Measurements from ENCODE around the gene SLC9A7. TPM values are rescaled to one million over a fixed set of nuclear protein-coding genes. Genes with fewer than 3 reads are reported as not detected.
A peak's percentile ranks its signal among the peaks of the same experiment; 100 is the strongest.

SLC9A7 gene
- total and polyA plus RNA-seq, 4 experiments from 2014 or later = 0.42 to 3.5 (median 2.0) TPM

GRCh38 chrX:46636223-46636622 is 122.7 kb downstream of the SLC9A7 start:
- Histone ChIP-seq H3K27me3 (ENCODE audit: insufficient read depth, low read length) (no peaks in the 10 kb centered on the region), H3K4me1 (ENCODE audit: insufficient read depth, low read length) (peaks cover 20% of the 10 kb centered on the region), H3K27ac (ENCODE audit: low read depth, low read length) (no peak overlapping the region), H3K36me3 (ENCODE audit: insufficient read depth, low read length) (no peaks in the 10 kb centered on the region), H3K4me3 (ENCODE audit: low read length in 2 of 2) (no peak overlapping the region), H3K9me3 (ENCODE audit: control insufficient read depth in 1 of 2, low read length in 2 of 2) (no peaks in the 10 kb centered on the region)
- POLR2A ChIA-PET (ENCODE audit: partially characterized antibody) = no interaction called here
- peaks cover 3 to 20% (median 11%) of the 10 kb centered on the region in 4 donors for H3K4me1 Mint-ChIP-seq
- H3K27ac Mint-ChIP-seq = no peak overlapping the region
- CTCF ChIA-PET (ENCODE audit: partially characterized antibody) = interaction anchor here (2.4 kb wide), 1 partner anchor 81 kb away, joined by 6 read pairs; no protein-coding TSS in a partner anchor
- H3K4me3 Mint-ChIP-seq = no peak overlapping the region
- no peaks in the 10 kb centered on the region for H3K36me3 Mint-ChIP-seq
- no peaks in the 10 kb centered on the region for H3K27me3 Mint-ChIP-seq
- H3K9me3 Mint-ChIP-seq = no peaks in the 10 kb centered on the region
- DNase-seq = no peak
- intact Hi-C loops (cut with micrococcal nuclease) = no loop called here

GRCh38 chrX:46635186-46635585 is 123.7 kb downstream of the SLC9A7 start:
- ChIA-PET POLR2A (ENCODE audit: partially characterized antibody) (no interaction called here), CTCF (ENCODE audit: partially characterized antibody) (no interaction called here)

GRCh38 chrX:46634577-46634976 is 124.3 kb downstream of the SLC9A7 start:
- Mint-ChIP-seq H3K27me3 (no peaks in the 10 kb centered on the region), H3K9me3 (no peaks in the 10 kb centered on the region), H3K36me3 (no peaks in the 10 kb centered on the region), H3K27ac (no peak overlapping the region), H3K4me1 (peaks cover 3 to 21% (median 12%) of the 10 kb centered on the region in 4 donors), H3K4me3 (peak overlapping the region in 3 of 8 donors; percentile 1 to 51 (median 29))
- H3K27me3 ChIP-seq (ENCODE audit: insufficient read depth, low read length) = no peaks in the 10 kb centered on the region
- intact Hi-C loops (cut with micrococcal nuclease) = no loop called here
- H3K27ac ChIP-seq (ENCODE audit: low read depth, low read length) = no peak overlapping the region
- CTCF ChIA-PET (ENCODE audit: partially characterized antibody) = no interaction called here
- no peak overlapping the region for H3K4me3 ChIP-seq (ENCODE audit: low read length in 2 of 2)
- H3K36me3 ChIP-seq (ENCODE audit: insufficient read depth, low read length) = no peaks in the 10 kb centered on the region
- peaks cover 20% of the 10 kb centered on the region for H3K4me1 ChIP-seq (ENCODE audit: insufficient read depth, low read length)
- no peaks in the 10 kb centered on the region for H3K9me3 ChIP-seq (ENCODE audit: control insufficient read depth in 1 of 2, low read length in 2 of 2)
- DNase-seq = no peak
- POLR2A ChIA-PET (ENCODE audit: partially characterized antibody) = interaction anchor here (0.9 kb wide), 1 partner anchor 62 kb away, joined by 3 read pairs; no protein-coding TSS in a partner anchor

More at GRCh38 chrX:46635186-46635585, 123.7 kb downstream of the SLC9A7 start:
- Mint-ChIP-seq H3K9me3 (no peaks in the 10 kb centered on the region), H3K27me3 (no peaks in the 10 kb centered on the region), H3K4me3 (peak overlapping the region in 2 of 8 donors; percentile 17 to 49), H3K4me1 (peaks cover 3 to 18% (median 11%) of the 10 kb centered on the region in 4 donors), H3K27ac (no peak overlapping the region), H3K36me3 (no peaks in the 10 kb centered on the region)
- H3K27ac ChIP-seq (ENCODE audit: low read depth, low read length) = no peak overlapping the region
- H3K9me3 ChIP-seq (ENCODE audit: control insufficient read depth in 1 of 2, low read length in 2 of 2) = no peaks in the 10 kb centered on the region
- no peak overlapping the region for H3K4me3 ChIP-seq (ENCODE audit: low read length in 2 of 2)
- intact Hi-C loops (cut with micrococcal nuclease) = no loop called here
- no peaks in the 10 kb centered on the region for H3K27me3 ChIP-seq (ENCODE audit: insufficient read depth, low read length)
- H3K4me1 ChIP-seq (ENCODE audit: insufficient read depth, low read length) = peaks cover 20% of the 10 kb centered on the region
- DNase-seq = no peak
- H3K36me3 ChIP-seq (ENCODE audit: insufficient read depth, low read length) = no peaks in the 10 kb centered on the region

GRCh38 chrX:46630141-46630540 is 128.8 kb downstream of the SLC9A7 start:
- DNase-seq = no peak
- H3K27ac ChIP-seq (ENCODE audit: low read depth, low read length) = no peak overlapping the region
- H3K27me3 Mint-ChIP-seq = no peaks in the 10 kb centered on the region
- peaks cover 22 to 40% (median 32%) of the 10 kb centered on the region in 4 donors for H3K4me1 Mint-ChIP-seq
- POLR2A ChIA-PET (ENCODE audit: partially characterized antibody) = no interaction called here
- peaks cover 45% of the 10 kb centered on the region for H3K4me1 ChIP-seq (ENCODE audit: insufficient read depth, low read length)
- H3K27ac Mint-ChIP-seq = no peak overlapping the region
- CTCF ChIA-PET (ENCODE audit: partially characterized antibody) = interaction anchor here (1.1 to 1.8 kb wide), 2 partner anchors 12 to 57 kb away, joined by 3 to 5 read pairs; no protein-coding TSS in a partner anchor
- no peak overlapping the region for H3K4me3 ChIP-seq (ENCODE audit: low read length in 2 of 2)
- H3K27me3 ChIP-seq (ENCODE audit: insufficient read depth, low read length) = no peaks in the 10 kb centered on the region
- no peaks in the 10 kb centered on the region for H3K9me3 ChIP-seq (ENCODE audit: control insufficient read depth in 1 of 2, low read length in 2 of 2)
- no peaks in the 10 kb centered on the region for H3K36me3 ChIP-seq (ENCODE audit: insufficient read depth, low read length)
- H3K36me3 Mint-ChIP-seq = peaks cover 0 to 4% of the 10 kb centered on the region in 2 donors
- intact Hi-C loops (cut with micrococcal nuclease) = no loop called here
- no peak overlapping the region for H3K4me3 Mint-ChIP-seq
- peaks cover 0 to 2% (median 0%) of the 10 kb centered on the region in 8 donors for H3K9me3 Mint-ChIP-seq

GRCh38 chrX:46628460-46629371 is 130.2 kb downstream of the SLC9A7 start:
- Mint-ChIP-seq H3K9me3 (peaks cover 0 to 2% (median 0%) of the 10 kb centered on the region in 8 donors), H3K4me3 (peak overlapping the region in 3 of 8 donors; percentile 37 to 71 (median 56)), H3K27me3 (no peaks in the 10 kb centered on the region), H3K36me3 (peaks cover 0 to 4% of the 10 kb centered on the region in 2 donors), H3K27ac (peak overlapping the region in 2 of 7 donors; percentile 17 to 68), H3K4me1 (peaks cover 20 to 33% (median 27%) of the 10 kb centered on the region in 4 donors)
- Histone ChIP-seq H3K4me3 (ENCODE audit: low read length in 2 of 2) (no peak overlapping the region), H3K27me3 (ENCODE audit: insufficient read depth, low read length) (no peaks in the 10 kb centered on the region), H3K27ac (ENCODE audit: low read depth, low read length) (no peak overlapping the region), H3K36me3 (ENCODE audit: insufficient read depth, low read length) (no peaks in the 10 kb centered on the region), H3K4me1 (ENCODE audit: insufficient read depth, low read length) (peaks cover 38% of the 10 kb centered on the region), H3K9me3 (ENCODE audit: control insufficient read depth in 1 of 2, low read length in 2 of 2) (no peaks in the 10 kb centered on the region)
- ChIA-PET POLR2A (ENCODE audit: partially characterized antibody) (interaction anchor here (1.1 kb wide), 1 partner anchor 17 kb away, joined by 4 read pairs; no protein-coding TSS in a partner anchor), CTCF (ENCODE audit: partially characterized antibody) (interaction anchor here (1.1 to 1.8 kb wide), 3 partner anchors 13 to 56 kb away, joined by 3 to 5 read pairs (median 3); no protein-coding TSS in a partner anchor)
- intact Hi-C loops (cut with micrococcal nuclease) = no loop called here
- peak in 1 of 5 donors; percentile 23 for DNase-seq

- Mint-ChIP-seq H3K27ac (peak overlapping the region in 3 of 7 donors; percentile 68 to 69 (median 68)), H3K36me3 (peaks cover 0 to 4% of the 10 kb centered on the region in 2 donors)
Observed at GRCh38 chrX:46627711-46628419, 131.1 kb downstream of the SLC9A7 start.

More at GRCh38 chrX:46627711-46628419, 131.1 kb downstream of the SLC9A7 start:
- Mint-ChIP-seq H3K4me3 (peak overlapping the region in 4 of 8 donors; percentile 4 to 67 (median 30)), H3K27me3 (no peaks in the 10 kb centered on the region), H3K4me1 (peaks cover 19 to 33% (median 24%) of the 10 kb centered on the region in 4 donors), H3K9me3 (peaks cover 0 to 2% (median 0%) of the 10 kb centered on the region in 8 donors)
- Histone ChIP-seq H3K27ac (ENCODE audit: low read depth, low read length) (no peak overlapping the region), H3K4me1 (ENCODE audit: insufficient read depth, low read length) (peaks cover 38% of the 10 kb centered on the region), H3K9me3 (ENCODE audit: control insufficient read depth in 1 of 2, low read length in 2 of 2) (no peaks in the 10 kb centered on the region), H3K27me3 (ENCODE audit: insufficient read depth, low read length) (no peaks in the 10 kb centered on the region), H3K4me3 (ENCODE audit: low read length in 2 of 2) (no peak overlapping the region), H3K36me3 (ENCODE audit: insufficient read depth, low read length) (no peaks in the 10 kb centered on the region)
- intact Hi-C loops (cut with micrococcal nuclease) = no loop called here
- POLR2A ChIA-PET (ENCODE audit: partially characterized antibody) = interaction anchor here (0.6 to 1.1 kb wide), 4 partner anchors 10 to 55 kb away, joined by 3 read pairs; no protein-coding TSS in a partner anchor
- peak in 1 of 5 donors; percentile 33 for DNase-seq
- CTCF ChIA-PET (ENCODE audit: partially characterized antibody) = interaction anchor here (1.4 kb wide), 2 partner anchors 14 to 49 kb away, joined by 3 read pairs; no protein-coding TSS in a partner anchor
